ENCODE data around the gene DUSP28.
A peak's percentile ranks its signal among the peaks of the same experiment; 100 is the strongest.

The DUSP28 gene

GRCh38 chr2:240570531-240571313, 10.6 kb downstream of the DUSP28 start:
- no peaks in the 10 kb centered on the region for H3K9me3 ChIP-seq (ENCODE audit: control insufficient read depth, low read length)
- peaks cover 16 to 50% of the 10 kb centered on the region in 2 experiments for H3K36me3 ChIP-seq (ENCODE audit: control insufficient read depth in 1 of 2, insufficient read depth in 2 of 2, low read depth in 1 of 2, low read length in 2 of 2)
- WGBS = 92% methylated on average over 10 of the region's 11 CpGs
- H3K4me3 ChIP-seq (ENCODE audit: insufficient read depth in 1 of 2, low read depth in 1 of 2, low read length in 2 of 2) = no peak overlapping the region
- no peak overlapping the region for H2AK5ac ChIP-seq (ENCODE audit: low read length, severe bottlenecking)
- no peak overlapping the region for H2BK120ac ChIP-seq (ENCODE audit: low read depth, low read length)
- no peak overlapping the region for H3K4ac ChIP-seq (ENCODE audit: low read depth in 1 of 2, low read length in 2 of 2)
- H4K91ac ChIP-seq (ENCODE audit: low read length) = no peak overlapping the region
- H3K4me2 ChIP-seq (ENCODE audit: low read length, poor library complexity, severe bottlenecking) = no peak overlapping the region
- DNase-seq = no peak
- peak overlapping the region; percentile 25 for H4K8ac ChIP-seq (ENCODE audit: low read length)
- H3K79me1 ChIP-seq (replicated peaks; ENCODE audit: low read length, poor library complexity, severe bottlenecking) = peaks cover 49% of the 10 kb centered on the region
- no peak overlapping the region for H3K14ac ChIP-seq (ENCODE audit: low read length in 2 of 2)
- no peak overlapping the region for H2BK15ac ChIP-seq (ENCODE audit: low read depth, poor library complexity, severe bottlenecking)
- H2BK12ac ChIP-seq (ENCODE audit: low read length in 2 of 2) = peak overlapping the region in 1 of 2 experiments; percentile 34
- H2BK5ac ChIP-seq (ENCODE audit: low read depth, low read length, poor library complexity, severe bottlenecking) = no peak overlapping the region
- no peak overlapping the region for H3K23ac ChIP-seq (ENCODE audit: low read length in 2 of 2)
- H3K27ac ChIP-seq (ENCODE audit: low read length, poor library complexity, severe bottlenecking) = no peak overlapping the region
- H2AFZ ChIP-seq (ENCODE audit: low read depth, low read length) = no peak overlapping the region
- peaks cover 49% of the 10 kb centered on the region for H3K4me1 ChIP-seq (ENCODE audit: control insufficient read depth, insufficient read depth, low read depth, low read length)
- no peak overlapping the region for H3K18ac ChIP-seq (ENCODE audit: low read depth in 1 of 2, low read length in 2 of 2)
- no peaks in the 10 kb centered on the region for H3K27me3 ChIP-seq (ENCODE audit: control insufficient read depth in 1 of 2, insufficient read depth in 1 of 2, low read length in 2 of 2)
- no peak overlapping the region for H3K9ac ChIP-seq (ENCODE audit: low read length)

GRCh38 chr2:240571314-240571973, 11.3 kb downstream of the DUSP28 start:
- Histone ChIP-seq H2BK5ac (ENCODE audit: low read depth, low read length, poor library complexity, severe bottlenecking) (no peak overlapping the region), H3K36me3 (ENCODE audit: control insufficient read depth in 1 of 2, insufficient read depth in 2 of 2, low read depth in 1 of 2, low read length in 2 of 2) (peaks cover 23 to 57% of the 10 kb centered on the region in 2 experiments), H3K4me2 (ENCODE audit: low read length, poor library complexity, severe bottlenecking) (no peak overlapping the region), H2AFZ (ENCODE audit: low read depth, low read length) (no peak overlapping the region), H2BK12ac (ENCODE audit: low read length in 2 of 2) (no peak overlapping the region), H3K4me1 (ENCODE audit: control insufficient read depth, insufficient read depth, low read depth, low read length) (peaks cover 43% of the 10 kb centered on the region), H3K4ac (ENCODE audit: low read depth in 1 of 2, low read length in 2 of 2) (no peak overlapping the region), H3K14ac (ENCODE audit: low read length in 2 of 2) (no peak overlapping the region), H3K27me3 (ENCODE audit: control insufficient read depth in 1 of 2, insufficient read depth in 1 of 2, low read length in 2 of 2) (no peaks in the 10 kb centered on the region), H3K9ac (ENCODE audit: low read length) (no peak overlapping the region), H3K18ac (ENCODE audit: low read depth in 1 of 2, low read length in 2 of 2) (no peak overlapping the region), H3K9me3 (ENCODE audit: control insufficient read depth, low read length) (no peaks in the 10 kb centered on the region), H2AK5ac (ENCODE audit: low read length, severe bottlenecking) (no peak overlapping the region), H4K91ac (ENCODE audit: low read length) (no peak overlapping the region), H3K27ac (ENCODE audit: low read length, poor library complexity, severe bottlenecking) (no peak overlapping the region), H3K79me1 (replicated peaks; ENCODE audit: low read length, poor library complexity, severe bottlenecking) (peaks cover 52% of the 10 kb centered on the region), H3K4me3 (ENCODE audit: insufficient read depth in 1 of 2, low read depth in 1 of 2, low read length in 2 of 2) (no peak overlapping the region), H4K8ac (ENCODE audit: low read length) (no peak overlapping the region), H3K23ac (ENCODE audit: low read length in 2 of 2) (no peak overlapping the region), H2BK15ac (ENCODE audit: low read depth, poor library complexity, severe bottlenecking) (no peak overlapping the region), H2BK120ac (ENCODE audit: low read depth, low read length) (no peak overlapping the region)
- no peak for DNase-seq
- 94% methylated on average over 18 of the region's 18 CpGs for WGBS

DNA sequence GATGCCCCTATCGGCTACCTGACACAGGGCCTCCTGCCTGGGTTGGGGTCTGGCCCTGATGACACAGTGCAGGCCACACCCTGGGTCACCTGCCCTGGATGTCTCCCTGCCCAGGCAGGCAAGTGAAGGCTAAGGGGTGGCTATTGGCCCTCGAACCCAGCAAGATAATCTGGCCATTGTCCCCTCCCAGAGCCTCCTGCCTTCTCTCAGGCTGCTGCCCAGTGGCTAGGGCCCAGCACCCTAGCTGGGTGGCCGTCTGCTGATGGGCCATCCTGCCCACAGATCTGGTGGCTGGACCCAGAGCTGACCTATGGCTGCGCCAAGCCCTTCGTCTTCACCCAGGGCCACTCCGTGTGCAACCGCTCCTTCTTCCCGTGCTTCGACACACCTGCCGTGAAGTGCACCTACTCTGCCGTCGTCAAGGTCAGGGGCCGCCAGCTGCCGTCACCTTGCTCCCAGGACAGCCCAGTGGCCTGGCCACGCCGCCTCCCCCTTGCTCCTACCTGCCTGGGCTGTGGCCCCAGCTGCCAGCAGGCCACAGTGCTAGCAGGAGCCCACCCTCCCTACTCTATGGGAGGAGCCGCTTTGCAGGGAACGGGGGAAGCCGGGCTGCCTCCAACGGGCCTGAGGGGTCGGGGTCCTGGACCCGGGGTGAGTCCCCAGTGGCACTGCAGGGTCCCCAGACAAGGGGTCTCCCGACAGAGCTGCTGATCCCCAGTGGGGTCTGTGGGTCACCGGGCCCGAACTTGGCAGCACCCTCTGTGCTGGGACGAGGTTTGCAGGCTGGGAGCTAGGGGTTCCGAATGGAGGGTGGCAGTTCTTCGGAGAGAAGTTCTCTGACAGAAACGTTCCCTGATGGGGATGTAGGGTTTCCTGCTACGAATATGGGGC, 12.2 kb downstream of the DUSP28 start:
- H2BK15ac ChIP-seq (ENCODE audit: low read depth, poor library complexity, severe bottlenecking) = no peak overlapping the region
- WGBS = 97% methylated on average over 30 of the region's 30 CpGs
- no peak overlapping the region for H3K4me3 ChIP-seq (ENCODE audit: insufficient read depth in 1 of 2, low read depth in 1 of 2, low read length in 2 of 2)
- H3K14ac ChIP-seq (ENCODE audit: low read length in 2 of 2) = no peak overlapping the region
- H2AK5ac ChIP-seq (ENCODE audit: low read length, severe bottlenecking) = no peak overlapping the region
- H3K36me3 ChIP-seq (ENCODE audit: control insufficient read depth in 1 of 2, insufficient read depth in 2 of 2, low read depth in 1 of 2, low read length in 2 of 2) = peaks cover 32 to 67% of the 10 kb centered on the region in 2 experiments
- H2BK5ac ChIP-seq (ENCODE audit: low read depth, low read length, poor library complexity, severe bottlenecking) = no peak overlapping the region
- no peak overlapping the region for H2AFZ ChIP-seq (ENCODE audit: low read depth, low read length)
- no peak overlapping the region for H4K8ac ChIP-seq (ENCODE audit: low read length)
- no peaks in the 10 kb centered on the region for H3K9me3 ChIP-seq (ENCODE audit: control insufficient read depth, low read length)
- no peak overlapping the region for H4K91ac ChIP-seq (ENCODE audit: low read length)
- H3K9ac ChIP-seq (ENCODE audit: low read length) = no peak overlapping the region
- H3K4me1 ChIP-seq (ENCODE audit: control insufficient read depth, insufficient read depth, low read depth, low read length) = peaks cover 34% of the 10 kb centered on the region
- no peak overlapping the region for H2BK12ac ChIP-seq (ENCODE audit: low read length in 2 of 2)
- no peak overlapping the region for H3K18ac ChIP-seq (ENCODE audit: low read depth in 1 of 2, low read length in 2 of 2)
- H3K23ac ChIP-seq (ENCODE audit: low read length in 2 of 2) = no peak overlapping the region
- no peak for DNase-seq
- no peak overlapping the region for H3K27ac ChIP-seq (ENCODE audit: low read length, poor library complexity, severe bottlenecking)
- H3K79me1 ChIP-seq (replicated peaks; ENCODE audit: low read length, poor library complexity, severe bottlenecking) = peaks cover 56% of the 10 kb centered on the region
- H3K27me3 ChIP-seq (ENCODE audit: control insufficient read depth in 1 of 2, insufficient read depth in 1 of 2, low read length in 2 of 2) = no peaks in the 10 kb centered on the region
- no peak overlapping the region for H3K4ac ChIP-seq (ENCODE audit: low read depth in 1 of 2, low read length in 2 of 2)
- H2BK120ac ChIP-seq (ENCODE audit: low read depth, low read length) = no peak overlapping the region
- no peak overlapping the region for H3K4me2 ChIP-seq (ENCODE audit: low read length, poor library complexity, severe bottlenecking)
